Fibroblast of mammary gland (primary cell): ENCODE results near the gene CNOT4.

Experiments used
- DNase-seq: peaks from one replicate; pipeline ENCODE4 v3.0.0-alpha.2; 2010; ENCODE audit warnings: low read depth
- H3K4me3 ChIP-seq: 2 replicates; pipeline ENCODE4 v1.5.1; 2011; ENCODE audit warnings: low read depth, mild to moderate bottlenecking, low read length, moderate library complexity; ENCODE audit not compliant: control insufficient read depth
- TF ChIP-seq, protein P1 (sequence below): conservative IDR thresholded peaks from 2 replicates; pipeline ENCODE4 v1.5.1; 2011; ENCODE audit warnings: low read depth, low read length, inconsistent platforms; ENCODE audit not compliant: control insufficient read depth, insufficient read depth

CNOT4 gene

DNA sequence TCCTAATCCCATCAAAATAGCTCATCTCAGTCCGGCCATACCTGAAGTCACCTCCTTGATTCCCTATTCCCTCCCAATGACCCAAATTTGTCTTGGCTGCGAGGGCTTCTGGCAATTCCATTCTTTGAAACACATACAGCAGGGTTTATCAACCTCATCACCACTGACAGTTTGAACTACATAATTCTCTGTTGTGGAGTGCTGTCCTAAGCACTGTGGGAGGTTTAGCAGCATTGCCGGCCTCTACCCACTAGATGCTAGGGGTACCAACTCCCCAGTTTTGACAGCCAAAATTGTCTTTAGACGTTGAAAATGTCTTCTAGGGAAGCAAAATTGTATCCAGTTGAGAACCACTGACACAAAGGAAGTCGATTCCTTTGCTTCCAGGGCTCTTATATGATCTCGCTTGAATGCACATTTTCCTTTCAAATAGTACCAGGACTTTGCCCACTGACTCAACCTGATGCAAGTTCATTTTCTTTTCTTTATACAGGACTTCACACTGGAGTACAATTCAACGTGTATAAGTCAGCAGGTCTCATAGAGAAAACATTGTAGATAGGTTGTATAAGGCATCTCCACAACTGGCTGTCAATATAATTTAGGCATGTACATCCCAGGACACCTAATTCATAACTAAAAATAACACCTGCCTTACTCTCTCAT, 142.9 kb downstream of the CNOT4 start:
- DNase-seq: no peak
- TF ChIP-seq, protein P1, sequence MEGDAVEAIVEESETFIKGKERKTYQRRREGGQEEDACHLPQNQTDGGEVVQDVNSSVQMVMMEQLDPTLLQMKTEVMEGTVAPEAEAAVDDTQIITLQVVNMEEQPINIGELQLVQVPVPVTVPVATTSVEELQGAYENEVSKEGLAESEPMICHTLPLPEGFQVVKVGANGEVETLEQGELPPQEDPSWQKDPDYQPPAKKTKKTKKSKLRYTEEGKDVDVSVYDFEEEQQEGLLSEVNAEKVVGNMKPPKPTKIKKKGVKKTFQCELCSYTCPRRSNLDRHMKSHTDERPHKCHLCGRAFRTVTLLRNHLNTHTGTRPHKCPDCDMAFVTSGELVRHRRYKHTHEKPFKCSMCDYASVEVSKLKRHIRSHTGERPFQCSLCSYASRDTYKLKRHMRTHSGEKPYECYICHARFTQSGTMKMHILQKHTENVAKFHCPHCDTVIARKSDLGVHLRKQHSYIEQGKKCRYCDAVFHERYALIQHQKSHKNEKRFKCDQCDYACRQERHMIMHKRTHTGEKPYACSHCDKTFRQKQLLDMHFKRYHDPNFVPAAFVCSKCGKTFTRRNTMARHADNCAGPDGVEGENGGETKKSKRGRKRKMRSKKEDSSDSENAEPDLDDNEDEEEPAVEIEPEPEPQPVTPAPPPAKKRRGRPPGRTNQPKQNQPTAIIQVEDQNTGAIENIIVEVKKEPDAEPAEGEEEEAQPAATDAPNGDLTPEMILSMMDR: no peak
- no peak overlapping the region for H3K4me3 ChIP-seq

DNA sequence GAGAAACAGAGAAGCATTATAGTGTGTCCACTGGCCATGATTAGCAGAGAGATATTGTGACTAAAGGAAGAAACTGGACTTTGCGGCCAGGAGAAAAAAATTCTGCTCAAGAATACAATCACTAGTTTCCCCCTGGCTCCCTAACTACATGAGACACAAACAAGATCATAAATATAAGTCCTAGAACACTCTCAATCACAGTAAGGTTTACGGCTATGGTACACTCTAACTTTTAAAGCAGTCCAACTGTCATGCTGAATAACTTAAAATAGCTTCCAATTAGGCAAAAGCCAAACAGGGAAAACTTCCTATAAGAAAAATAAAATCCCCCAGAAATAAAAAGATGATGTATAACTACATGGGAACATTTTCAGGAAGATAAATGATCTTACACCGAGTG, 144.2 kb downstream of the CNOT4 start:
- no peak for DNase-seq
- TF ChIP-seq, protein P1: no peak
- no peak overlapping the region for H3K4me3 ChIP-seq

DNA sequence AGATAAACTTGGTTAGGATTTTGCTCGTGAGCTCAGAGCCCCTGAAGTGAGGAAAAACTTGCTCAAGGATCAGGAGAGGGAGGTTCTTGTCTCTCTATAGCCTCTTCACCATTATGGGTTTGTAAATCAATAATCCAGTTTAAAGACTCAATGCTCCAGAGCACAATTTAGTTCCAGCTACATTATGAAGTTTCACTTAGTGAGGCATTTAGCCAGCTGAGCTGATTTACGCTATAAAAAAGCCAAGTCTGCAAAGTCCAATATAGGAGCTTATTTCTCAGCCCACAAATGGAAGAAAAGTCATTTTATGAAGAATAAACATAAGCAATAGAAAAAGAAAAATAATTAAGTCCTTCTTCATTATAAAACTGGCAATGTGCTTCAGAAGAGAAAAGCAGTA, 145.7 kb downstream of the CNOT4 start:
- TF ChIP-seq, protein P1: no peak
- no peak overlapping the region for H3K4me3 ChIP-seq
- DNase-seq: no peak

DNA sequence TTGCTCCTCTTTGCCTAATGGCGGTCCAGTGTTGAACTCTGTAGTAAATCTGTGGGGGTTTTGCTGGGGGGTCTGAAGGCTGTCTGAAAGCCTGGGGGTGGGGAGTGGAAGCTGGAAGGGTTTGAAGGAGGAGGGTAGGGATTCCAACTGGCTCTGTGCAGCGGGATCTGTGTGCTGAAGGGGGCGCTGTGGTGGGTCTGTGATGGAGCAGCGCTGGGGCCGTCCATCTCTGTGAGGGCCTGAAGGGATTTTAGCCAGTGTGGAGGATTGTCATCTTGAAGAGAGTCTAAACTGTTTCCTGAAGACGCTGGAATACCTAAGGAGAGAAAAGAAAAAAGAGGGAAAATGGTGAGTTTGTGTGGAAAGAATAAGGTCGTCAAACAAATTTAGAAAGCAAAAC, 147.0 kb downstream of the CNOT4 start:
- TF ChIP-seq, protein P1: no peak
- DNase-seq: no peak
- no peak overlapping the region for H3K4me3 ChIP-seq

DNA sequence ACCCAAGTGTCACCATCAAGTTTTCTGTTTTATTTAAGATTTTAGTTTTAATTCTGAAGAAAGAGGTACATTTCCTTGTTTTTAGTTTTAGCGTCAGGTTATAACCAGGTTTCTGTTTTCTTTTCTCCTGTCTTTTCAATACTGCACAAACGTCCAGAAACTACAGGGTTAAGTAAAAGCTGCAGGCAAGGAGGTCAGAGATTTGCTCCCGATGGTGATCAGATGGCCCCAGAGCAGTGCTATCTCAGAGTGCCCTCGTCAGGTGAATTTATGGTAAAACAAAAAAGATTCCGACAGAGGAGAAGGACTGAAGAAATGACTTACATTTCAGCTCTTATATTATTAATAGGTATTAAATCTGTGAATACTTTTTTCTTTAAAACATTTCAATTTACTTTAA, 148.1 kb downstream of the CNOT4 start:
- no peak for DNase-seq
- no peak overlapping the region for H3K4me3 ChIP-seq
- TF ChIP-seq, protein P1: no peak

DNA sequence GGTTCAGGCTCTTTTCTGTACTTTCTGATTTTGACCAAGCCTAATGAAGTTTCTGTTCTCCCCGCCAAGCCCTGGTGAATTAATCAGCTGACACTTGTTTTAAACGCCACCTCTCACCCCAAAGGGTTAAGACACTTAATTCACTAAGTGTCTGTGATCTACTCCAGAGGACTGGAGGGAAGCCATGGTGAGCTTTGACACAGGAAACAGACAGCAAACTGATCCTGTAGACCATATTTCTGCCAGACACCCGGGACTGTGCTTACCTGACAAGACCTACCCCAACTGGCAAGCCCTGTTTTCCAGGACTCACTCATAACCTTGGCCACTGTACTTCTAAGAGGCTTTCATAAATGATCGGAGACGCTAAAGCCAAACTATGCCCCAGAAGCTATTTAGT, 150.3 kb downstream of the CNOT4 start:
- no peak overlapping the region for H3K4me3 ChIP-seq
- TF ChIP-seq, protein P1: no peak
- DNase-seq: no peak
